ENCODE results near the gene WDR41. TPM values are rescaled to one million over a fixed set of nuclear protein-coding genes. Genes with fewer than 3 reads are reported as not detected.

The WDR41 gene
- total RNA-seq, 4 donors from 2014 or later = 39.3 to 59.2 (median 49.2) TPM

- Histone ChIP-seq H3K9me3 (no peaks in the 10 kb centered on the region), H3K4me1 (no peaks in the 10 kb centered on the region), H3K4me3 (no peak overlapping the region), H3K36me3 (no peaks in the 10 kb centered on the region), H3K27me3 (no peaks in the 10 kb centered on the region), H3K27ac (no peak overlapping the region)
- no peak for DNase-seq (ENCODE audit: low spot score in 2 of 2)
- 89 to 95% methylated on average over 8 of the region's 8 CpGs for WGBS, 2 donors
- TF ChIP-seq EP300 (IDR thresholded peaks at IDR 0.05) = no peak
- no peak for TF ChIP-seq POLR2A (IDR thresholded peaks at IDR 0.05)
- no peak for TF ChIP-seq CTCF (IDR thresholded peaks at IDR 0.05)
Observed at GRCh38 chr5:77398896-77399295, 93.2 kb downstream of the WDR41 start.

GRCh38 chr5:77398458-77398857 lies 93.7 kb downstream of the WDR41 start:
- no peak for TF ChIP-seq POLR2A (IDR thresholded peaks at IDR 0.05)
- no peak for TF ChIP-seq EP300 (IDR thresholded peaks at IDR 0.05)
- TF ChIP-seq CTCF (IDR thresholded peaks at IDR 0.05) = no peak
- H3K36me3 ChIP-seq = no peaks in the 10 kb centered on the region
- 95 to 96% methylated on average over 13 of the region's 13 CpGs for WGBS, 2 donors
- H3K27me3 ChIP-seq = no peaks in the 10 kb centered on the region
- H3K27ac ChIP-seq = no peak overlapping the region
- no peaks in the 10 kb centered on the region for H3K4me1 ChIP-seq
- DNase-seq (ENCODE audit: low spot score in 2 of 2) = no peak
- H3K9me3 ChIP-seq = no peaks in the 10 kb centered on the region
- no peak overlapping the region for H3K4me3 ChIP-seq

GRCh38 chr5:77397686-77398292 lies 94.3 kb downstream of the WDR41 start:
- no peaks in the 10 kb centered on the region for H3K4me1 ChIP-seq
- WGBS, 2 donors = 55 to 58% methylated on average over 5 of the region's 5 CpGs
- no peaks in the 10 kb centered on the region for H3K36me3 ChIP-seq
- H3K9me3 ChIP-seq = no peaks in the 10 kb centered on the region
- no peak for TF ChIP-seq CTCF (IDR thresholded peaks at IDR 0.05)
- no peak for TF ChIP-seq EP300 (IDR thresholded peaks at IDR 0.05)
- TF ChIP-seq POLR2A (IDR thresholded peaks at IDR 0.05) = no peak
- no peak overlapping the region for H3K4me3 ChIP-seq
- H3K27ac ChIP-seq = no peak overlapping the region
- DNase-seq (ENCODE audit: low spot score in 2 of 2) = no peak
- no peaks in the 10 kb centered on the region for H3K27me3 ChIP-seq

GRCh38 chr5:77396017-77396416 lies 96.1 kb downstream of the WDR41 start:
- DNase-seq (ENCODE audit: low spot score in 2 of 2) = no peak
- Histone ChIP-seq H3K4me3 (no peak overlapping the region), H3K9me3 (no peaks in the 10 kb centered on the region), H3K36me3 (no peaks in the 10 kb centered on the region), H3K27me3 (no peaks in the 10 kb centered on the region), H3K27ac (no peak overlapping the region), H3K4me1 (peaks cover 0 to 2% (median 0%) of the 10 kb centered on the region in 4 donors)
- WGBS, 2 donors = 79 to 81% methylated on average over 1 of the region's 1 CpG
- TF ChIP-seq EP300 (IDR thresholded peaks at IDR 0.05) (no peak), POLR2A (IDR thresholded peaks at IDR 0.05) (no peak), CTCF (IDR thresholded peaks at IDR 0.05) (no peak)

- 71 to 86% methylated on average over 3 of the region's 3 CpGs for WGBS, 2 donors
- Histone ChIP-seq H3K4me1 (peaks cover 0 to 7% (median 0%) of the 10 kb centered on the region in 4 donors), H3K4me3 (no peak overlapping the region), H3K36me3 (no peaks in the 10 kb centered on the region), H3K27me3 (no peaks in the 10 kb centered on the region), H3K9me3 (no peaks in the 10 kb centered on the region), H3K27ac (no peak overlapping the region)
- TF ChIP-seq CTCF (IDR thresholded peaks at IDR 0.05) = no peak
- DNase-seq (ENCODE audit: low spot score in 2 of 2) = no peak
Observed at GRCh38 chr5:77394064-77394715, 97.9 kb downstream of the WDR41 start.

Data from tibial nerve (tissue), 4 donors.